ENCODE data around the gene BOLA2B. TPM values are rescaled to one million over a fixed set of nuclear protein-coding genes. Genes with fewer than 3 reads are reported as not detected.

Gene BOLA2B
- total and polyA plus RNA-seq, 2 donors, result 131 to 161 TPM

GRCh38 chr16:30186782-30187555 is 6.5 kb downstream of the BOLA2B start:
- WGBS, result 48% methylated on average over 36 of the region's 36 CpGs
- DNase-seq (ENCODE audit: low read depth in 6 of 9, low spot score in 9 of 9), result peak; percentile 51 to 90 (median 77)
- H3K27me3 ChIP-seq (ENCODE audit: control insufficient read depth in 2 of 2, insufficient read depth in 1 of 2, low read length in 1 of 2), result no peaks in the 10 kb centered on the region
- peaks cover 26 to 38% of the 10 kb centered on the region in 2 donors for H3K36me3 ChIP-seq (ENCODE audit: control insufficient read depth in 2 of 2, insufficient read depth in 2 of 2, low read length in 1 of 2)
- peak overlapping the region; percentile 65 to 100 for H3K4me3 ChIP-seq (ENCODE audit: low read length in 2 of 2)
- peaks cover 15 to 48% of the 10 kb centered on the region in 2 donors for H3K4me1 ChIP-seq (ENCODE audit: control insufficient read depth in 2 of 2, insufficient read depth in 2 of 2, low read length in 2 of 2)
- H3K27ac ChIP-seq (ENCODE audit: low read depth in 1 of 2, low read length in 1 of 2), result peak overlapping the region; percentile 99
- peaks cover 0 to 4% of the 10 kb centered on the region in 2 donors for H3K9me3 ChIP-seq (ENCODE audit: control insufficient read depth in 2 of 2, insufficient read depth in 1 of 2, low read length in 1 of 2)

DNA sequence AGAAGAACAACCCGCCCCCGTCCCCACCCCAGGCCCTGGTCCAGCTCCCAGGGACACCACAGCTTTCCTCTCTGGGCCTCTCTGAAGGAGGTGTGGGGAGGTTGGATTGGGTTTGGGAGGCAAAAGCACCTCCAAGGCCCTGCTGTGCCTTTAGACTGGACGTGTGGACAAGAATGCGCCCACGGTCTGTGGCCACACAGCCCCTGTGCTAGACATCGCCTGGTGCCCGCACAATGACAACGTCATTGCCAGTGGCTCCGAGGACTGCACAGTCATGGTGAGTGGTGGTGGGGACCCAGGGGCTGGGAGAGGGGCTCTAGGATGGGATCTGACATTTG is 7.1 kb downstream of the BOLA2B start:
- peak overlapping the region; percentile 99 for H3K27ac ChIP-seq (ENCODE audit: low read depth in 1 of 2, low read length in 1 of 2)
- peaks cover 26 to 38% of the 10 kb centered on the region in 2 donors for H3K36me3 ChIP-seq (ENCODE audit: control insufficient read depth in 2 of 2, insufficient read depth in 2 of 2, low read length in 1 of 2)
- no peaks in the 10 kb centered on the region for H3K27me3 ChIP-seq (ENCODE audit: control insufficient read depth in 2 of 2, insufficient read depth in 1 of 2, low read length in 1 of 2)
- H3K9me3 ChIP-seq (ENCODE audit: control insufficient read depth in 2 of 2, insufficient read depth in 1 of 2, low read length in 1 of 2), result peaks cover 0 to 4% of the 10 kb centered on the region in 2 donors
- H3K4me3 ChIP-seq (ENCODE audit: low read length in 2 of 2), result peak overlapping the region; percentile 65 to 100
- peaks cover 15 to 48% of the 10 kb centered on the region in 2 donors for H3K4me1 ChIP-seq (ENCODE audit: control insufficient read depth in 2 of 2, insufficient read depth in 2 of 2, low read length in 2 of 2)
- 58% methylated on average over 9 of the region's 9 CpGs for WGBS
- peak in 5 of 9 donors; percentile 19 to 47 (median 20) for DNase-seq (ENCODE audit: low read depth in 6 of 9, low spot score in 9 of 9)

DNA sequence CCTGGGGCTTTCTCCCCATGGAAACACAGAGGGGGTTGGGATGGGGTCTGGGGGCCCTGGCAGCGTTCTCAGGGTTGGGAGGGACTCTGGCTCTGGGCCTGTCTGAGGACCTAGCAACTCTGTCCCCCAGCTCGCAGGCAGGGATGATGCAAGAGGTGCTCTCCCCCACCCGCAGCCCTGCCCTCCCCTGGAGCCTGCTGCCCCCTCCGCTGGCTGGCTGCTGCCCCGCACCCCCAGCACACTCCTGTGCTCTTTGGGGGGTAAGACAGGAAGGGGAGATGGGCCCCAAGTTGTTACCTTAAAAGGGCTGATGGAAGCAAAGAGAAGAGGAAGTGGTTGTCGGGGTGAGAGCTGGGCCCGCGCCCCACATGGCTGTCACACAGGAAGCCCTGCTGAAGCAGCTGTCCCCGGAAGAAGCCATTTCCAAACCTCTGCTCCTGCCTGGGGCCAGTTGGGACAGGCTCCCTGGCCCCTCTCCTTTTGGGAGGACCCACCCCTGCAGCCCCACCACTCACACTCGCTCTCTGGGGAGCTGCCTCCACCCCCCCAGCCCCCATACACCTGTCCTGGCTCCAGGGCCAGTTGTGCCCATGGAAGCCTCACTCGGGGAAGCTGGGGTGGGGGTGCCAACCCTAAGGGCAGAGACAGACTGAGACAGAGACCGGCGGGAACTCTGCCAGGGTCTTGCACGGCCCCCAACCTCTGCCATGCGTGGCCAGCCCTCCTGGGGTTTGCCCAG is 7.6 kb downstream of the BOLA2B start:
- H3K36me3 ChIP-seq (ENCODE audit: control insufficient read depth in 2 of 2, insufficient read depth in 2 of 2, low read length in 1 of 2), result peaks cover 26 to 38% of the 10 kb centered on the region in 2 donors
- DNase-seq (ENCODE audit: low read depth in 6 of 9, low spot score in 9 of 9), result peak; percentile 71 to 96 (median 90)
- H3K4me3 ChIP-seq (ENCODE audit: low read length in 2 of 2), result peak overlapping the region; percentile 65 to 100
- 5% methylated on average over 15 of the region's 15 CpGs for WGBS
- H3K4me1 ChIP-seq (ENCODE audit: control insufficient read depth in 2 of 2, insufficient read depth in 2 of 2, low read length in 2 of 2), result peaks cover 15 to 48% of the 10 kb centered on the region in 2 donors
- peaks cover 0 to 4% of the 10 kb centered on the region in 2 donors for H3K9me3 ChIP-seq (ENCODE audit: control insufficient read depth in 2 of 2, insufficient read depth in 1 of 2, low read length in 1 of 2)
- no peaks in the 10 kb centered on the region for H3K27me3 ChIP-seq (ENCODE audit: control insufficient read depth in 2 of 2, insufficient read depth in 1 of 2, low read length in 1 of 2)
- peak overlapping the region; percentile 99 for H3K27ac ChIP-seq (ENCODE audit: low read depth in 1 of 2, low read length in 1 of 2)

GRCh38 chr16:30184891-30185682 is 8.4 kb downstream of the BOLA2B start:
- Histone ChIP-seq H3K27ac (ENCODE audit: low read depth in 1 of 2, low read length in 1 of 2) (peak overlapping the region; percentile 99), H3K4me3 (ENCODE audit: low read length in 2 of 2) (peak overlapping the region; percentile 65 to 100)
- DNase-seq (ENCODE audit: low read depth in 6 of 9, low spot score in 9 of 9), result peak; percentile 2 to 51 (median 34)

DNA sequence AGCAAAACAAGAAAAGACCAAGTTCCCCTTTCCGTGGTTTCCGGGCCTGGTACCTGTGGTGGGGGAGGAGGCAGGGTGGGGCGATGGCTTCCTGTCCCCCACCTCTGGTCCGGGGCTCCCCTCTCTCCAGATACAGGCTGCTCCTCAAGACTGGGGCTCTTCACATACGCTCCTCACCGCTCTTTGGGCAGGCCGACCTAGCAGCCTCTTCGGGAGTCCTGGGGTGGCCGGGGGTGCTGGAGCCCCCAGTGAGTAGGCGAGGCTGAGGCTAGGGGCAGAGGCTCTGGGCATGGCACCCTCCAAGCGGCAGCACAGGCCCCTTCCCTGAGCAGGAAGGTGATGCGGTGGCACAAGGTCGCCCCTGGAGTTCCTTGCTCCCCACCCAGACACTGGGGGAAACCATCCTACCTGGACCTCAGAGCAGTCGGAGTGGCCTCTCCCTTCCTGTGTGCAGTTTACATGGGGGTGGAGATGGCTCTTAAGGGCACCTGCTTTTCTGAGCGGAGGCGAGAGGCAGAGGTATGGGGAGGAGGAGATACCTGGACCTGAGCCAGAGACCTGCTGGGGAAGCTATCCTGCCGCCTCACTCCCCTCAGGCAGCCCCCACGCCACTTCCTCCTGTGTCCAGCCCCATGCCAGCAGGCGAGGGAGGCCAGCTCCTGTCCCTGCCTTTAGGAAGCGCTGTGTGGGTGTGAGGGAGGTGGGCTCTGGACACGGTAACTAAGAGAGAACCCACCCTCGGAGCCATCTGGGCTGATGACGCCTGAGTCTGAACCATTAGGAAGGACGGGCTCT is 9.2 kb downstream of the BOLA2B start:
- 2% methylated on average over 24 of the region's 24 CpGs for WGBS
- no peaks in the 10 kb centered on the region for H3K27me3 ChIP-seq (ENCODE audit: control insufficient read depth in 2 of 2, insufficient read depth in 1 of 2, low read length in 1 of 2)
- H3K4me1 ChIP-seq (ENCODE audit: control insufficient read depth in 2 of 2, insufficient read depth in 2 of 2, low read length in 2 of 2), result peaks cover 15 to 48% of the 10 kb centered on the region in 2 donors
- peak; percentile 52 to 91 (median 70) for DNase-seq (ENCODE audit: low read depth in 6 of 9, low spot score in 9 of 9)
- H3K36me3 ChIP-seq (ENCODE audit: control insufficient read depth in 2 of 2, insufficient read depth in 2 of 2, low read length in 1 of 2), result peaks cover 26 to 38% of the 10 kb centered on the region in 2 donors
- H3K27ac ChIP-seq (ENCODE audit: low read depth in 1 of 2, low read length in 1 of 2), result peak overlapping the region; percentile 99
- peaks cover 0 to 4% of the 10 kb centered on the region in 2 donors for H3K9me3 ChIP-seq (ENCODE audit: control insufficient read depth in 2 of 2, insufficient read depth in 1 of 2, low read length in 1 of 2)
- peak overlapping the region; percentile 65 to 100 for H3K4me3 ChIP-seq (ENCODE audit: low read length in 2 of 2)

More at GRCh38 chr16:30184891-30185682, 8.4 kb downstream of the BOLA2B start:
- Histone ChIP-seq H3K27me3 (ENCODE audit: control insufficient read depth in 2 of 2, insufficient read depth in 1 of 2, low read length in 1 of 2) (no peaks in the 10 kb centered on the region), H3K36me3 (ENCODE audit: control insufficient read depth in 2 of 2, insufficient read depth in 2 of 2, low read length in 1 of 2) (peaks cover 26 to 38% of the 10 kb centered on the region in 2 donors), H3K9me3 (ENCODE audit: control insufficient read depth in 2 of 2, insufficient read depth in 1 of 2, low read length in 1 of 2) (peaks cover 0 to 4% of the 10 kb centered on the region in 2 donors), H3K4me1 (ENCODE audit: control insufficient read depth in 2 of 2, insufficient read depth in 2 of 2, low read length in 2 of 2) (peaks cover 15 to 48% of the 10 kb centered on the region in 2 donors)
- WGBS, result 51% methylated on average over 13 of the region's 13 CpGs

DNA sequence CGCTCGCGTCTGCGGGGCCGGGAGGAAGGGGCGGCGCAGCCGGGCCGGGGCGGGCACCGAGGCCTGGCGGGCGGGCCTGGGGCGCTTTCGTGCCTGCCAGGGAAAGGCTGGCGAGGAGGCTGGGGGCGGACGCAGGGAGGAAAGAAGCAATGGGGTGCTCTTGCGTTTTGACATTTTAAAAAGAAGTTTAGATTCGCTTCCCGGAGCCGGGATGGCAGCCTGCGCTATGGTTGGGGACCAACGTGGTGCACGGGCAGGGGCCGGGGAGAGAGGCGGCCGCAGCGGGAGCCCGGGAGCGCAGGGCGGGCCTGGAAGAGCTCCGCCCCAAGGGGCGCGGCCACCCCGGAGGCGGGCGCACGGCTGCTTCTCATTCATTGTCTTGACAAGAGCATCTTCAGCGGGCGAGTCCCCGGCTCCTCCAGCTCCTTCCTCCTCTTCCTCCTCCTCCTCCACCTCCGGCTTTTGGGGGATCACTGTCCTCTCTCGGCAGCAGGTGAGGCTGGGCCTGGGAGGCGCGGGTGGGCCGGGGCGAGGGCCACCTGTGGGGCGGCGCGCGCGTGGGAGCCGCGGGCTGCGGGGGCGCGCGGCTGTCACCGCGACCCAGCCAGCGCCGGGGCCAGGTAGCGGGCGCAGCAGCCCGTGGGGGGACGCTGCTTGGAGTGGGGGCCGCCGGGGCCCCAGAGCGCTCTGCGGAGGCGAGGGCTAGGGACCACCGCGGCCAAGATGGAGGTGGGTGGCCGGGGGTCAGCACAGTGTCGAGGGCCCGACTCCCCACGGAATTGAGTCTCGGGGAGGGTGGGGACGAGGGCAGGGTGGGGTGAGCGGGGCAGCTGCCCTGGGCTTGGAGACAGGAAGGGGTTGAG is 10.0 kb downstream of the BOLA2B start, which contains the start of gene CORO1A:
CORO1A (plus strand) TSS at position 370 of the 863 bp plus-strand sequence. CDS start 1,608 bp downstream, outside the sequence.
- H3K36me3 ChIP-seq (ENCODE audit: control insufficient read depth in 2 of 2, insufficient read depth in 2 of 2, low read length in 1 of 2), result peaks cover 26 to 38% of the 10 kb centered on the region in 2 donors
- peaks cover 0 to 4% of the 10 kb centered on the region in 2 donors for H3K9me3 ChIP-seq (ENCODE audit: control insufficient read depth in 2 of 2, insufficient read depth in 1 of 2, low read length in 1 of 2)
- peaks cover 15 to 48% of the 10 kb centered on the region in 2 donors for H3K4me1 ChIP-seq (ENCODE audit: control insufficient read depth in 2 of 2, insufficient read depth in 2 of 2, low read length in 2 of 2)
- peak; percentile 64 to 94 (median 85) for DNase-seq (ENCODE audit: low read depth in 6 of 9, low spot score in 9 of 9)
- H3K4me3 ChIP-seq (ENCODE audit: low read length in 2 of 2), result peak within 1 kb of the TSS; percentile 65 to 100
- peak within 1 kb of the TSS; percentile 99 for H3K27ac ChIP-seq (ENCODE audit: low read depth in 1 of 2, low read length in 1 of 2)
- under 1% methylated on average over 81 of the region's 81 CpGs for WGBS
- H3K27me3 ChIP-seq (ENCODE audit: control insufficient read depth in 2 of 2, insufficient read depth in 1 of 2, low read length in 1 of 2), result no peaks in the 10 kb centered on the region

GRCh38 chr16:30180741-30181140 is 12.7 kb downstream of the BOLA2B start:
- DNase-seq (ENCODE audit: low read depth in 6 of 9, low spot score in 9 of 9), result no peak
- H3K4me1 ChIP-seq (ENCODE audit: control insufficient read depth in 2 of 2, insufficient read depth in 2 of 2, low read length in 2 of 2), result peaks cover 2 to 23% of the 10 kb centered on the region in 2 donors

More at GRCh38 chr16:30180741-30181140, 12.7 kb downstream of the BOLA2B start:
- Histone ChIP-seq H3K36me3 (ENCODE audit: control insufficient read depth in 2 of 2, insufficient read depth in 2 of 2, low read length in 1 of 2) (peaks cover 5 to 13% of the 10 kb centered on the region in 2 donors), H3K4me3 (ENCODE audit: low read length in 2 of 2) (no peak overlapping the region), H3K27ac (ENCODE audit: low read depth in 1 of 2, low read length in 1 of 2) (no peak overlapping the region), H3K9me3 (ENCODE audit: control insufficient read depth in 2 of 2, insufficient read depth in 1 of 2, low read length in 1 of 2) (no peaks in the 10 kb centered on the region), H3K27me3 (ENCODE audit: control insufficient read depth in 2 of 2, insufficient read depth in 1 of 2, low read length in 1 of 2) (no peaks in the 10 kb centered on the region)
- 95% methylated on average over 3 of the region's 3 CpGs for WGBS
